Effector memory CD4-positive, alpha-beta T cell (primary cell): Measurements from ENCODE around the gene KIF2A.
"Not testable (repeated sequence)": the region's sequence is repeated elsewhere in the genome, so short reads cannot be mapped to it uniquely, and the experiment has no call there.

Source experiments
- DNase-seq, 3 donors: peaks; one replicate each; pipeline ENCODE4 v3.0.0-alpha.2; 2020
- H3K27ac ChIP-seq: 2 replicates; pipeline ENCODE4 v1.7.0; 2013; ENCODE audit warnings: mild to moderate bottlenecking, low read length, moderate library complexity; ENCODE audit not compliant: insufficient read depth, poor library complexity, severe bottlenecking
- H3K27me3 ChIP-seq: replicated peaks from 2 replicates; pipeline ENCODE4 v1.7.0; 2013; ENCODE audit warnings: mild to moderate bottlenecking, low read length; ENCODE audit not compliant: insufficient read depth, control insufficient read depth, poor library complexity, severe bottlenecking
- H3K36me3 ChIP-seq: 2 replicates; pipeline ENCODE4 v1.7.0; 2013; ENCODE audit warnings: mild to moderate bottlenecking, low read length, moderate library complexity; ENCODE audit not compliant: control insufficient read depth, insufficient read depth
- H3K4me1 ChIP-seq: 2 replicates; pipeline ENCODE4 v1.7.0; 2013; ENCODE audit warnings: low read length, mild to moderate bottlenecking; ENCODE audit not compliant: control insufficient read depth, insufficient read depth, poor library complexity, severe bottlenecking
- H3K4me3 ChIP-seq: 2 replicates; pipeline ENCODE4 v1.7.0; 2013; ENCODE audit warnings: low read length, low read depth, mild to moderate bottlenecking; ENCODE audit not compliant: insufficient read depth, poor library complexity, severe bottlenecking
- H3K9me3 ChIP-seq: 2 replicates; pipeline ENCODE4 v1.7.0; 2013; ENCODE audit warnings: mild to moderate bottlenecking, low read length, moderate library complexity; ENCODE audit not compliant: control insufficient read depth

The KIF2A gene

DNA sequence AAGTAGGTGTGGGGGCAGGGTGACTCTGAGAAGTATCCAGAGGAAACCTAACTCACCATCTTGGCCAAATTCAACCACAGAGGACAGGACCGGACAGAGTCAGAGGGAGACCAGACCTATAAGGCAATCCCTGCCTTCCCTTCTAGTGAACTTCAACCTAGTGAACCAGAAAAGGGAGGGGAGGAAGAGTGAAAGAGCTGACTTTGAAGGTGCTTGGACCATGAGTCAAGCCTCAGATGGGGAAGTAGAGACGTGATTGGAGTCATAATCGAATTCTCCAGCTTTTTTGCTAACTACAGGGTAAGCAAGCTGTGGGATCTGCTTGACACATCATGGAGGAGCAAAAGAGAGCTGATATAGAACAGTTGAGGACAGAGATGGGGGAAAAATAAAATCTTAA is 18.8 kb upstream of the KIF2A start:
- Histone ChIP-seq H3K36me3 (no peaks in the 10 kb centered on the region), H3K4me3 (no peak overlapping the region), H3K9me3 (no peaks in the 10 kb centered on the region), H3K27me3 (no peaks in the 10 kb centered on the region), H3K27ac (no peak overlapping the region), H3K4me1 (peaks cover 25% of the 10 kb centered on the region)
- no peak for DNase-seq

DNA sequence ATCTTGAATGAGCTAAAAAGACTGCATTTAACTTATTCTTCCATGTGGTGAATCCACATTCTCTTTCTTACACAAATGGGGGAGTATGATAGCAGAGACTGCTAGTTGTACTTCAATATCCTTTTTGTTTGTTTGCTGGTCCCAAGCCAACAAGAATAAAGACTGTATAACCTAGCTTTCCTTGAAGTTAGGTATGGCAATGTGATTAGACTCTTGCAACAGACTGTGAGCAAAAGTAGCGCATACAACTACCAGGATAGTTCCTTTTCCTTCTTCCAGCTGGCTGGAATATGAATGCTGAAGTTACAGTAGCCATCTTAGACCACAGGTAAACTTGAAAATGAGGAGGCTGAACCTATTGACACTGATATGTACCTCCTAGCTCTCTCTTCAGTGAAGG is 17.9 kb upstream of the KIF2A start:
- no peak overlapping the region for H3K4me3 ChIP-seq
- H3K36me3 ChIP-seq, result no peaks in the 10 kb centered on the region
- H3K27me3 ChIP-seq, result no peaks in the 10 kb centered on the region
- no peak overlapping the region for H3K27ac ChIP-seq
- H3K9me3 ChIP-seq, result no peaks in the 10 kb centered on the region
- H3K4me1 ChIP-seq, result peaks cover 25% of the 10 kb centered on the region
- DNase-seq, result no peak

GRCh38 chr5:62289813-62290212 is 16.2 kb upstream of the KIF2A start:
- H3K27ac ChIP-seq, result no peak overlapping the region
- H3K36me3 ChIP-seq, result no peaks in the 10 kb centered on the region
- no peak overlapping the region for H3K4me3 ChIP-seq
- DNase-seq, result no peak
- no peaks in the 10 kb centered on the region for H3K27me3 ChIP-seq
- H3K4me1 ChIP-seq, result peaks cover 25% of the 10 kb centered on the region
- H3K9me3 ChIP-seq, result no peaks in the 10 kb centered on the region

DNA sequence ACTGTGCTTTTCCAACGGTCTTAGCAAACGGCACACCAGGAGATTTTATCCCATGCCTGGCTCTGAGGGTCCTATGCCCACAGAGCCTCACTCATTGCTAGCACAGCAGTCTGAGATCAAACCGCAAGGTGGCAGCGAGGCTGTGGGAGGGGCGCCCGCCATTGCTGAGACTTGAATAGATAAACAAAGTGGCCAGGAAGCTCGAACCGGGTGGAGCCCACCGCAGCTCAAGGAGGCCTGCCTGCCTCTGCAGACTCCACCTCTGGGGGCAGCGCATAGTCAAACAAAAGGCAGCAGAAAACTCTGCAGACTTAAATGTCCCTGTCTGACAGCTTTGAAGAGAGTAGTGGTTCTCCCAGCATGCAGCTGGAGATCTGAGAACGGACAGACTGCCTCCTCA is 14.2 kb upstream of the KIF2A start:
- H3K27me3 ChIP-seq, H3K9me3 ChIP-seq, H3K4me3 ChIP-seq, H3K36me3 ChIP-seq, H3K27ac ChIP-seq: not testable (repeated sequence)
- peaks cover 21% of the 10 kb centered on the region for H3K4me1 ChIP-seq
- DNase-seq, result peak; percentile 52 to 68 (median 65)

DNA sequence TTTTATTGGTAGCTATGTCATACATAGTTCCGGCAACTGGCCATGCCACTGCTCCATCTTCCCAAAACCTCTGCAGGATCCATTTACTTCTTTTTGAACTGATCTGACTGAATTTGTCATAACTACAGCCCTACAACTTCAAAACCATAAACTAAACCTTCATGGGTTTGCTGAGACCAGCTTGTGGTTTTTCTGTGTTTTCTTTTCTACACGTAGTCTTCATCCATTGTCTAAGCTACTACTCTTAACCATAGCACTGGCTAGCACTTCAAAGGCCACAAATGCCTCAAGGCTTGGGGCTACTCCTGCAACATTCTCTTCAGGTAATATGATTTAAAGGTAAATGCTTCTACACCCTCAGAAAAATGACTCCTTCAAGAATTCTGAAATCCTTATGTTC is 9.0 kb upstream of the KIF2A start:
- peaks cover 21% of the 10 kb centered on the region for H3K4me1 ChIP-seq

DNA sequence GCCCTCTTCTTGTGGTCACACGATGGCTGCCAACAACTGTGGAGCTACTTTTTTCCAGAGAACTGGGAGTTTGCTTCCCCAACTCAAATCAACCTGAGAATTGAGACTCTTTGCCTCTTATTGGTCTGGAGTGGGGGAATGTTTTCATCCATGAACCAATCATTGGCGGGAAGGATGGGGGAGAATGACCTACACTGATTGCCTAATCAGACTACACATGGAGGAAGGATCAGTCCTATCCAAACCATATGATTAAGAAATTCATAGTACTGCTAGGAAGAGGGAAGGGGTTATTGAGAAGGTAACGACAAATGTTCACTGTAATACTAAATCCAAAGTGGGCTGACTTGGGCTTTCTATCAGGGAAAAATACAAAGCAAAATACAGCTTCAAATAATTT is 7.9 kb upstream of the KIF2A start:
- DNase-seq, result no peak
- Histone ChIP-seq H3K27me3 (no peaks in the 10 kb centered on the region), H3K4me1 (peaks cover 21% of the 10 kb centered on the region), H3K27ac (no peak overlapping the region), H3K4me3 (no peak overlapping the region), H3K36me3 (no peaks in the 10 kb centered on the region), H3K9me3 (no peaks in the 10 kb centered on the region)

More for the DNA sequence above, 9.0 kb upstream of the KIF2A start:
- no peak for DNase-seq
- no peak overlapping the region for H3K4me3 ChIP-seq
- H3K27me3 ChIP-seq, result no peaks in the 10 kb centered on the region
- H3K36me3 ChIP-seq, result no peaks in the 10 kb centered on the region
- no peak overlapping the region for H3K27ac ChIP-seq
- no peaks in the 10 kb centered on the region for H3K9me3 ChIP-seq

- peak overlapping the region; percentile 46 for H3K27ac ChIP-seq
- no peak for DNase-seq
Observed at GRCh38 chr5:62299101-62299500, 6.9 kb upstream of the KIF2A start.

DNA sequence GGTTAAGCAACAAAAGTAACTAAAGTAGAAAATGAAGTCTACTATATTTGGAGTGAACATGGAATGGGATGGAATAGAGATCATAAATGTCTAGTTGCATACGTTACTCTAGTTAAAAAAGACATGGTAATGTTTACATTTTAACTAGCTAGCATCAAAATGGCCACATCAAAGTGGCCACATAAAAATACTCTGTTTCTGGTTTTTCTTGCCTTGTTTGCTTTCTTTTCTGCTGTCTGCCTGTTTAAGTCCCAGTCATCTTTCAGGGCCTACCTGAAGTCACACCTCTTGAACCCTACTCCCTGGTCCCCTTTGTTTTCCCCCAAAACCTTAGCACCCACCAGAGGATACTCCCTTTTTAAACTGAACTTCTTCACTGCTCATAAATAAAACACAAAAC is 6.4 kb upstream of the KIF2A start:
- Histone ChIP-seq H3K4me3 (no peak overlapping the region), H3K36me3 (no peaks in the 10 kb centered on the region), H3K9me3 (no peaks in the 10 kb centered on the region), H3K27me3 (no peaks in the 10 kb centered on the region), H3K4me1 (peaks cover 21% of the 10 kb centered on the region), H3K27ac (peak overlapping the region; percentile 55)
- DNase-seq, result no peak

More at GRCh38 chr5:62299101-62299500, 6.9 kb upstream of the KIF2A start:
- H3K4me1 ChIP-seq, result peaks cover 21% of the 10 kb centered on the region
- H3K27me3 ChIP-seq, result no peaks in the 10 kb centered on the region
- no peaks in the 10 kb centered on the region for H3K36me3 ChIP-seq
- H3K4me3 ChIP-seq, result no peak overlapping the region
- no peaks in the 10 kb centered on the region for H3K9me3 ChIP-seq

- Histone ChIP-seq H3K9me3 (no peaks in the 10 kb centered on the region), H3K4me3 (peak overlapping the region; percentile 91), H3K27ac (peak overlapping the region; percentile 85), H3K27me3 (no peaks in the 10 kb centered on the region), H3K4me1 (peaks cover 26% of the 10 kb centered on the region), H3K36me3 (no peaks in the 10 kb centered on the region)
- DNase-seq, result peak in 1 of 3 donors; percentile 5
Observed at GRCh38 chr5:62305358-62305714, 670 bp upstream of the KIF2A start.

DNA sequence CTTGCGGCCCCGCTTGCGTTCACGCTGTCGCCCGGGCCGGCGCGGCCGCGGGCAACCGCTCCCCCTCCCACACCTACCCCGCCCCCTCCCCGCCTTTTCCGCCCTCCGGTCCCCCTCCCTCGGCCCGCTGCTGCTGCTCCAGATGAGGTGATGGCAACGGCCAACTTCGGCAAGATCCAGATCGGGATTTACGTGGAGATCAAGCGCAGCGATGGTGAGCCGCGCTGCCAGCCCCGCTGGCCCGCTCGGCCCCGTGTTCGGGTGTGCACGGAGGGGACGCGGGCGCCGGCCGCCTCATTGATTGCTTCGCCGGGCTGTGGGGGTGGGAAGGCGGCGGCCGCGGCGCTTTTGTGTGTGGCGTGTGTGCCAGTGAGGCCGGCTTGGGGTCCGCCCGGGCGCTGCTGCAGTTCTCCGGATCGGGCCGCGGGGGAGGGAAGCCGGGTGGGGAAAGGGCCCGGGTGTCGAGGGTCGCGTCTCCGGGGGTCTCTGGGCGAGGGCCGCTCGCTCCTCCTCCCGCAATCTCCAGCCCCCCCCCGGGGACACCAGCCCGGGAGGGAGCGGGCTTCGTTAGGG is 403 bp downstream of the KIF2A start:
- peak overlapping the region; percentile 91 for H3K4me3 ChIP-seq
- DNase-seq, result no peak
- peaks cover 35% of the 10 kb centered on the region for H3K4me1 ChIP-seq
- peak overlapping the region; percentile 85 for H3K27ac ChIP-seq
- no peaks in the 10 kb centered on the region for H3K36me3 ChIP-seq
- H3K9me3 ChIP-seq, result no peaks in the 10 kb centered on the region
- no peaks in the 10 kb centered on the region for H3K27me3 ChIP-seq
